Panc1 (cell line): Measurements from ENCODE around the gene RABL6. TPM values are rescaled to one million over a fixed set of nuclear protein-coding genes. Genes with fewer than 3 reads are reported as not detected.

Source experiments
- ATAC-seq: fragments of 200-7000 bp; cut with Tn5 transposase; 2 replicates; pipeline ENCODE4 v1.9.1; 2020; ENCODE audit warnings: mild to moderate bottlenecking, moderate library complexity
- BruUV-seq: library from RNA; stranded (reverse); fragments of 400-500 nt; replicated peaks from 2 replicates; lab custom pipeline; 2021; lab: Mats Ljungman, UMichigan
- CTCF ChIA-PET: fragments of 300-600 bp; sonication (Branson Sonifier 250); formaldehyde crosslinking; loops from one replicate; lab custom pipeline; 2022; ENCODE audit warnings: antibody characterized with exemption; lab: Charles Lee
- POLR2A ChIA-PET: fragments of 300-600 bp; sonication (Branson Sonifier 250); formaldehyde crosslinking; loops from one replicate; lab custom pipeline; 2022; ENCODE audit warnings: antibody characterized with exemption; lab: Charles Lee
- DNase-seq: peaks from one replicate; pipeline ENCODE4 v3.0.0-alpha.2; 2010; ENCODE audit warnings: low read depth, low spot score
- H3K27ac ChIP-seq: 2 replicates; pipeline ENCODE4 v1.5.1; 2011; ENCODE audit warnings: mild to moderate bottlenecking, low read length, inconsistent platforms
- H3K27me3 ChIP-seq: fragments of 200-500 bp; sonication (Bioruptor generic); 2 replicates; pipeline ENCODE4 v1.6.0; 2014; ENCODE audit warnings: low read length, inconsistent platforms; ENCODE audit not compliant: control insufficient read depth, insufficient read depth
- H3K36me3 ChIP-seq: fragments of 200-500 bp; sonication (Bioruptor generic); 2 replicates; pipeline ENCODE4 v1.5.1; 2014; ENCODE audit warnings: inconsistent platforms, mild to moderate bottlenecking, low read length, moderate library complexity; ENCODE audit not compliant: control insufficient read depth, insufficient read depth
- H3K4me1 ChIP-seq: 2 replicates; pipeline ENCODE4 v1.5.1; 2011; ENCODE audit warnings: inconsistent platforms, mild to moderate bottlenecking, low read length, moderate library complexity; ENCODE audit not compliant: control insufficient read depth, insufficient read depth
- H3K4me3 ChIP-seq, 2 experiments: 2 replicates each; pipeline ENCODE4 v1.5.1; 2011 to 2012; ENCODE audit warnings: low read depth in 2 of 2, low read length in 2 of 2, mild to moderate bottlenecking in 2 of 2, inconsistent platforms in 1 of 2, moderate library complexity in 1 of 2
- H3K9me3 ChIP-seq: fragments of 200-500 bp; sonication (Bioruptor generic); 2 replicates; pipeline ENCODE4 v1.5.1; 2014; ENCODE audit warnings: low read depth, mild to moderate bottlenecking, inconsistent platforms, low read length, moderate library complexity; ENCODE audit not compliant: control insufficient read depth, insufficient read depth
- POLR2AphosphoS5 ChIP-seq: IDR thresholded peaks from 2 replicates; pipeline ENCODE4 v1.6.1; 2012; ENCODE audit warnings: mild to moderate bottlenecking, low read depth, low read length, moderate library complexity
- SIN3A ChIP-seq: IDR thresholded peaks from 2 replicates; pipeline ENCODE4 v1.6.1; 2012; ENCODE audit warnings: low read depth, mild to moderate bottlenecking, low read length, moderate library complexity, borderline replicate concordance; ENCODE audit not compliant: insufficient read depth
- TCF7L2 ChIP-seq: IDR thresholded peaks from 2 replicates; pipeline ENCODE4 v1.6.1; 2011; ENCODE audit warnings: mild to moderate bottlenecking, low read depth, low read length, inconsistent platforms
- in situ Hi-C: cut with HindIII; loops from 2 replicates; pipeline ENCODE4 v1.10.0; 2016; ENCODE audit warnings: low sequenced_read_pairs, low pct_unique_long_range_greater_than_20kb
- intact Hi-C: fragments of 100-400 bp; cut with micrococcal nuclease; formaldehyde crosslinking; loops from one replicate; pipeline ENCODE4 v1.10.0; 2022; ENCODE audit not compliant: unreplicated experiment
- total RNA-seq: library from RNA; stranded (reverse); gene quantifications from one replicate; pipeline ENCODE4 v1.2.1, GENCODE V29; 2021; ENCODE audit not compliant: unreplicated experiment
- TF ChIP-seq, protein P1 (sequence below): fragments of 450-650 bp; IDR thresholded peaks from 2 replicates; pipeline ENCODE4 v1.5.1; 2017; ENCODE audit warnings: mild to moderate bottlenecking
- TF ChIP-seq, protein P2 (sequence below), 2 experiments: IDR thresholded peaks; 2 replicates each; pipeline ENCODE4 v1.6.1; 2011 to 2012; ENCODE audit warnings: low read depth in 2 of 2, control low read depth in 1 of 2, low read length in 1 of 2, mild to moderate bottlenecking in 1 of 2, moderate library complexity in 1 of 2; ENCODE audit not compliant: insufficient read depth in 1 of 2

The RABL6 gene
- total RNA-seq, 1 experiment from 2014 or later, result 106 TPM

- intact Hi-C loops (no loop called here), in situ Hi-C loops (no loop called here)
- H3K9me3 ChIP-seq, result no peaks in the 10 kb centered on the region
- ChIA-PET CTCF (no interaction called here), POLR2A (interaction anchor here (0.7 kb wide), 1 partner anchor 33 kb away, joined by 4 read pairs; the partner anchor contains the start of gene AJM1)
- H3K4me3 ChIP-seq, result peak overlapping the region; percentile 48 to 71
- no peaks in the 10 kb centered on the region for H3K27me3 ChIP-seq
- peaks cover 17% of the 10 kb centered on the region for H3K4me1 ChIP-seq
- ATAC-seq, result peak; percentile 17; the same call in 1 of the 2 replicates
- peak overlapping the region; percentile 88 for H3K27ac ChIP-seq
- no TSS peak for BruUV-seq
- TF ChIP-seq, protein P1, sequence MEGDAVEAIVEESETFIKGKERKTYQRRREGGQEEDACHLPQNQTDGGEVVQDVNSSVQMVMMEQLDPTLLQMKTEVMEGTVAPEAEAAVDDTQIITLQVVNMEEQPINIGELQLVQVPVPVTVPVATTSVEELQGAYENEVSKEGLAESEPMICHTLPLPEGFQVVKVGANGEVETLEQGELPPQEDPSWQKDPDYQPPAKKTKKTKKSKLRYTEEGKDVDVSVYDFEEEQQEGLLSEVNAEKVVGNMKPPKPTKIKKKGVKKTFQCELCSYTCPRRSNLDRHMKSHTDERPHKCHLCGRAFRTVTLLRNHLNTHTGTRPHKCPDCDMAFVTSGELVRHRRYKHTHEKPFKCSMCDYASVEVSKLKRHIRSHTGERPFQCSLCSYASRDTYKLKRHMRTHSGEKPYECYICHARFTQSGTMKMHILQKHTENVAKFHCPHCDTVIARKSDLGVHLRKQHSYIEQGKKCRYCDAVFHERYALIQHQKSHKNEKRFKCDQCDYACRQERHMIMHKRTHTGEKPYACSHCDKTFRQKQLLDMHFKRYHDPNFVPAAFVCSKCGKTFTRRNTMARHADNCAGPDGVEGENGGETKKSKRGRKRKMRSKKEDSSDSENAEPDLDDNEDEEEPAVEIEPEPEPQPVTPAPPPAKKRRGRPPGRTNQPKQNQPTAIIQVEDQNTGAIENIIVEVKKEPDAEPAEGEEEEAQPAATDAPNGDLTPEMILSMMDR, result no peak
- TF ChIP-seq SIN3A, result no peak
- TF ChIP-seq, protein P2, sequence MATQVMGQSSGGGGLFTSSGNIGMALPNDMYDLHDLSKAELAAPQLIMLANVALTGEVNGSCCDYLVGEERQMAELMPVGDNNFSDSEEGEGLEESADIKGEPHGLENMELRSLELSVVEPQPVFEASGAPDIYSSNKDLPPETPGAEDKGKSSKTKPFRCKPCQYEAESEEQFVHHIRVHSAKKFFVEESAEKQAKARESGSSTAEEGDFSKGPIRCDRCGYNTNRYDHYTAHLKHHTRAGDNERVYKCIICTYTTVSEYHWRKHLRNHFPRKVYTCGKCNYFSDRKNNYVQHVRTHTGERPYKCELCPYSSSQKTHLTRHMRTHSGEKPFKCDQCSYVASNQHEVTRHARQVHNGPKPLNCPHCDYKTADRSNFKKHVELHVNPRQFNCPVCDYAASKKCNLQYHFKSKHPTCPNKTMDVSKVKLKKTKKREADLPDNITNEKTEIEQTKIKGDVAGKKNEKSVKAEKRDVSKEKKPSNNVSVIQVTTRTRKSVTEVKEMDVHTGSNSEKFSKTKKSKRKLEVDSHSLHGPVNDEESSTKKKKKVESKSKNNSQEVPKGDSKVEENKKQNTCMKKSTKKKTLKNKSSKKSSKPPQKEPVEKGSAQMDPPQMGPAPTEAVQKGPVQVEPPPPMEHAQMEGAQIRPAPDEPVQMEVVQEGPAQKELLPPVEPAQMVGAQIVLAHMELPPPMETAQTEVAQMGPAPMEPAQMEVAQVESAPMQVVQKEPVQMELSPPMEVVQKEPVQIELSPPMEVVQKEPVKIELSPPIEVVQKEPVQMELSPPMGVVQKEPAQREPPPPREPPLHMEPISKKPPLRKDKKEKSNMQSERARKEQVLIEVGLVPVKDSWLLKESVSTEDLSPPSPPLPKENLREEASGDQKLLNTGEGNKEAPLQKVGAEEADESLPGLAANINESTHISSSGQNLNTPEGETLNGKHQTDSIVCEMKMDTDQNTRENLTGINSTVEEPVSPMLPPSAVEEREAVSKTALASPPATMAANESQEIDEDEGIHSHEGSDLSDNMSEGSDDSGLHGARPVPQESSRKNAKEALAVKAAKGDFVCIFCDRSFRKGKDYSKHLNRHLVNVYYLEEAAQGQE (IDR thresholded peaks at IDR 0.05; ENCODE audit: insufficient read depth in 1 of 2, low read depth in 2 of 2, low read length in 1 of 2), result no peak
- TF ChIP-seq POLR2AphosphoS5, result no peak
- no peak for TF ChIP-seq TCF7L2
- DNase-seq, result no peak
- peaks cover 7% of the 10 kb centered on the region for H3K36me3 ChIP-seq
Observed at GRCh38 chr9:136808806-136809158, 1.0 kb downstream of the RABL6 start.

GRCh38 chr9:136814725-136815421, 7.1 kb downstream of the RABL6 start:
- H3K36me3 ChIP-seq, result peaks cover 4% of the 10 kb centered on the region; the same call in 1 of the 2 replicates
- in situ Hi-C loops (no loop called here), intact Hi-C loops (no loop called here)
- H3K27me3 ChIP-seq, result no peaks in the 10 kb centered on the region
- ATAC-seq (no peak), DNase-seq (no peak)
- BruUV-seq, result no TSS peak
- ChIA-PET CTCF (no interaction called here), POLR2A (no interaction called here)
- peaks cover 4% of the 10 kb centered on the region; the same call in 1 of the 2 replicates for H3K4me1 ChIP-seq
- no peaks in the 10 kb centered on the region for H3K9me3 ChIP-seq
- H3K4me3 ChIP-seq, result no peak overlapping the region
- TF ChIP-seq POLR2AphosphoS5 (no peak), TCF7L2 (no peak), SIN3A (no peak)
- TF ChIP-seq, protein P2 (IDR thresholded peaks at IDR 0.05; ENCODE audit: insufficient read depth in 1 of 2, low read depth in 2 of 2, low read length in 1 of 2), result no peak
- TF ChIP-seq, protein P1, result no peak
- no peak overlapping the region for H3K27ac ChIP-seq
